Measurements from ENCODE around the gene CDKN2D.
"Not testable (repeated sequence)": the region's sequence is repeated elsewhere in the genome, so short reads cannot be mapped to it uniquely, and the experiment has no call there.

CDKN2D gene

GRCh38 chr19:10580979-10581631 lies 12.3 kb upstream of the CDKN2D start:
- DNase-seq: peak; percentile 70

- no peak for DNase-seq
These were observed 9.2 kb upstream of the CDKN2D start for GRCh38 chr19:10577951-10578350.

GRCh38 chr19:10575011-10575716 lies 6.4 kb upstream of the CDKN2D start:
- no peak for DNase-seq

GRCh38 chr19:10574462-10574861 lies 5.7 kb upstream of the CDKN2D start:
- no peak for DNase-seq

GRCh38 chr19:10573793-10574192 lies 5.0 kb upstream of the CDKN2D start:
- DNase-seq: not testable (repeated sequence)

GRCh38 chr19:10568062-10568825 lies 535 bp downstream of the CDKN2D start:
- no peak for DNase-seq

GRCh38 chr19:10567656-10568055 lies 1.1 kb downstream of the CDKN2D start:
- no peak for DNase-seq

- no peak for DNase-seq
These were observed 1.9 kb downstream of the CDKN2D start for GRCh38 chr19:10566658-10567410.

GRCh38 chr19:10566408-10566657 lies 2.4 kb downstream of the CDKN2D start:
- DNase-seq: no peak

- DNase-seq: peak; percentile 93
These were observed 3.0 kb downstream of the CDKN2D start, which contains the start of gene KRI1 for GRCh38 chr19:10565567-10566407. Gene KRI1, minus strand, starts transcription at chr19:10566010. Its CDS starts 11 bp downstream, at chr19:10565999.

- DNase-seq: peak; percentile 21
These were observed 3.7 kb downstream of the CDKN2D start for GRCh38 chr19:10565028-10565566.

- no peak for DNase-seq
These were observed 6.2 kb downstream of the CDKN2D start for GRCh38 chr19:10562609-10563008.

- DNase-seq: no peak
These were observed 8.6 kb downstream of the CDKN2D start for GRCh38 chr19:10560154-10560553.

GRCh38 chr19:10557603-10558197 lies 11.1 kb downstream of the CDKN2D start:
- DNase-seq: no peak

GRCh38 chr19:10555610-10555973 lies 13.2 kb downstream of the CDKN2D start:
- DNase-seq: no peak

GRCh38 chr19:10554760-10555609 lies 13.8 kb downstream of the CDKN2D start:
- no peak for DNase-seq

GRCh38 chr19:10553943-10554381 lies 14.8 kb downstream of the CDKN2D start:
- DNase-seq: no peak

GRCh38 chr19:10553087-10553667 lies 15.6 kb downstream of the CDKN2D start:
- DNase-seq: no peak

GRCh38 chr19:10552510-10553053 lies 16.2 kb downstream of the CDKN2D start:
- no peak for DNase-seq

All from NCI-H226 (cell line).